Gastroesophageal sphincter (tissue), 3 donors: ENCODE results near the gene SLC40A1.

Experiments
- CTCF ChIP-seq, 4 experiments: fragments of 200-600 bp in 2 of 4; fragments of 450-650 bp in 2 of 4; sonication (generic) in 1 of 4; IDR thresholded peaks; one replicate each; pipeline ENCODE4 v1.5.1; 2017 to 2019; ENCODE audit warnings: antibody characterized with exemption in 4 of 4, mild to moderate bottlenecking in 2 of 4, moderate library complexity in 2 of 4
- EP300 ChIP-seq: sonication (generic); formaldehyde crosslinking; IDR thresholded peaks from one replicate; pipeline ENCODE4 v1.6.1; 2017; ENCODE audit warnings: antibody characterized with exemption, mild to moderate bottlenecking
- POLR2A ChIP-seq, 2 donors: fragments of 450-650 bp; IDR thresholded peaks; one replicate each; pipeline ENCODE4 v1.6.1; 2017; ENCODE audit warnings: antibody characterized with exemption in 2 of 2, mild to moderate bottlenecking in 2 of 2, moderate library complexity in 1 of 2
- POLR2AphosphoS5 ChIP-seq: sonication (generic); formaldehyde crosslinking; IDR thresholded peaks from one replicate; pipeline ENCODE4 v1.6.1; 2017; ENCODE audit warnings: antibody characterized with exemption

GRCh38 chr2:189570570-189571031, 10.0 kb downstream of the SLC40A1 start:
- TF ChIP-seq CTCF (IDR thresholded peaks at IDR 0.05) (no peak), POLR2AphosphoS5 (no peak), POLR2A (IDR thresholded peaks at IDR 0.05) (no peak), EP300 (no peak)
